Upper lobe of left lung (tissue), 4 donors: Measurements from ENCODE around the gene ADAMTS1.

Source experiments
- CTCF ChIP-seq, 6 experiments: fragments of 450-650 bp in 4 of 6; fragments of 200-600 bp in 2 of 6; sonication (generic) in 2 of 6; IDR thresholded peaks; one replicate each; pipeline ENCODE4 v1.5.1; 2016 to 2019; ENCODE audit warnings: antibody characterized with exemption in 6 of 6
- EP300 ChIP-seq, 4 donors: sonication (generic); formaldehyde crosslinking; IDR thresholded peaks; one replicate each; pipeline ENCODE4 v1.5.1; 2017; ENCODE audit warnings: antibody characterized with exemption in 4 of 4, control low read depth in 2 of 4
- POLR2A ChIP-seq, 4 donors: fragments of 450-650 bp; IDR thresholded peaks; one replicate each; pipeline ENCODE4 v1.5.1; 2016 to 2017; ENCODE audit warnings: antibody characterized with exemption in 4 of 4, mild to moderate bottlenecking in 2 of 4
- POLR2AphosphoS5 ChIP-seq, 2 donors: sonication (generic); formaldehyde crosslinking; IDR thresholded peaks; one replicate each; pipeline ENCODE4 v1.5.1; 2017; ENCODE audit warnings: antibody characterized with exemption in 2 of 2

DNA sequence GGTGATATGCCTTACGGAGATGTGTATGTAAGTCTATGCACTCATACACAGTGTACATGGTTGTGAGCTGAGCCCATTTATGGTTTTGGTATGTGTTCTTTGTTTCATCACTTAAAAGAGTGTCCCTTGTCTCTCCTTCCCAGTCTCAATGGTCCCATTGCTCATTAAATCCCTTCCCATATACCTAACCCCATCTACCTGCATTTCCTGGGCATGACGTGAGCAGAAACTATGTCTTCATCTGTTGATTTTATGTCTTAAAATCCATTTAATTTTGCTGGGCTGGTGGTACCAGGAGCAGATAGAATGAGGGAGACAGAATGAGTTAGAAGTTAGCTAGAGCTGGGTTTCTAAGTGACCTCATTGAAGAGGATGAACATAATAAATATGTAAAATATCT is 44.8 kb downstream of the ADAMTS1 start:
- TF ChIP-seq CTCF (IDR thresholded peaks at IDR 0.05) (no peak), POLR2AphosphoS5 (IDR thresholded peaks at IDR 0.05) (no peak), POLR2A (IDR thresholded peaks at IDR 0.05) (no peak), EP300 (IDR thresholded peaks at IDR 0.05) (no peak)
